ENCODE measurements around the gene NOP14.

NOP14 gene

GRCh38 chr4:2930758-2931511 is 32.3 kb downstream of the NOP14 start:
- TF ChIP-seq CTCF (IDR thresholded peaks at IDR 0.05; ENCODE audit: low read depth, low read length) = no peak
- no peak overlapping the region for H3K4me3 ChIP-seq (ENCODE audit: low read depth, low read length)

GRCh38 chr4:2930135-2930757 is 33.0 kb downstream of the NOP14 start:
- H3K4me3 ChIP-seq (ENCODE audit: low read depth, low read length) = no peak overlapping the region
- TF ChIP-seq CTCF (IDR thresholded peaks at IDR 0.05; ENCODE audit: low read depth, low read length) = no peak

DNA sequence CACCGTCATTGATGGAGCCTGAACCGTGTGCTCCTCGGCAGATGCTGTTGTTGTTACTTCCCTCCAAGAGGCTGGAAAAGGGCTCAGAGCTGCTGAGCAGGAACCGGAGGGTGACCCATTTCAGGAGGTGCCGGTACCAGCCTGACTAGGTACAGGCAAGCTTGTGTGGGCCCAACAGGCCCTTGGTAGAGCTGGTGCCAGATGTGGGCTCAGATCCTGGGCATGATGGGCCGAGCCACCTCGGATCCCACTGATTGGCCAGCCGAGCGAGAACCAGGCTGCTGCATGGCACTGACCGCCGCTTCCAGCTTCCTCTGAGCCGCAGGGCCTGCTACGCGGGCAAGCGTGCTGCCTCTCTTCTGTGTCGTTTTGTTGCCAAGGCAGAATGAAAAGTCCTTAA is 33.7 kb downstream of the NOP14 start:
- TF ChIP-seq CTCF (IDR thresholded peaks at IDR 0.05; ENCODE audit: low read depth, low read length) = no peak

GRCh38 chr4:2928242-2929176 is 34.7 kb downstream of the NOP14 start:
- no peak overlapping the region for H3K4me3 ChIP-seq (ENCODE audit: low read depth, low read length)
- TF ChIP-seq CTCF (IDR thresholded peaks at IDR 0.05; ENCODE audit: low read depth, low read length) = no peak

More for the DNA sequence above, 33.7 kb downstream of the NOP14 start:
- no peak overlapping the region for H3K4me3 ChIP-seq (ENCODE audit: low read depth, low read length)

DNA sequence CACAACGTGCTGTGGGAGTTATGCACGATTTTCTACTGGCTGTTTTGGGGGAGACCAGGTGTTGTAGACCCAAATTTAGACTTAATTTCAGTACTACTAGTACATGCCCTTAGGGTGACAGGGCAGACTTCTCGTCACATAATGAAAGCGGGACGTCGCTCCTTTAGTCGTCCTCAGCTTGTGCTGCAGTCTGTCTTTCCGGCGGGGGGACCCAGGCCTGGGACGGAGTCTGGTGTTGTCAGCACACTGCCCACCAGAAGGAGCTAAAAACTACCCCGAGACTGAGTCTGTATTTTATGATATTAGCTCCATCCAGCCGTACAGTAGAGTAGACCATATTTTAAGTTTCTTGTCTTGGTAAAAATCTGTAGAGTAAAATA is 35.5 kb downstream of the NOP14 start:
- H3K4me3 ChIP-seq (ENCODE audit: low read depth, low read length) = no peak overlapping the region
- no peak for TF ChIP-seq CTCF (IDR thresholded peaks at IDR 0.05; ENCODE audit: low read depth, low read length)

DNA sequence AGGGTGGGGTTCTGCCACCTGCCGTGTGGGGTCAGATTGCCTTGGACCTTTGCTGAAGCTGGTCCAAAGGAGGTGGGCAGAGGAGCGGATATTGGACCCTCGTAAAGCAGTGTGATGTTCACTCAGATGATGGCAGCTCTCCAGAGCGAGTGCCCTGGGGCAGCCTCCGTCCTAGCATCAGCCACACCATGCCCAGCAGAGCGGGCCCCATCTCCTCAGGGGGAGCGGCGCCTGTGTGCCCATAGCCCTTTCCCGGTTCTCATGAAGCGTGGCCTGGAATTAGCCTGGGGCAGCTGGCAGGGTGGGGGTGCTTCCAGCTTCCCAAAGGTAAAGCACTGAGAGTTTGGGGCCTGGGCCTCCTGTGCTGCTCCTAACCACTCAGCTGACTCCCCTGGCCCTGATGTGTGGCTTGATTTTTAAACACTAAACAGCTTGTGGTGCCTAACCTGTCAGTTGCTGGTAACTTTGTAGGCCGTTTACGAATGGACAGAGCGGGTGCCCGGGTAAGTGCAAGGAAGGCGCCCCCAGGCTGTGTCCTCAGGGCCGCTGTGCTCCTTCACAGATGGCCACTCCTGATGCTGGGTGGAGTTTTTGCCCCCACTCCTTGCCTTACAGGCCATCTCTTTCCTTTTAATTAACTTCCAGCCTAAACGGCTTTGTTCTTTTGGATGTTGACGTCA is 36.0 kb downstream of the NOP14 start:
- no peak overlapping the region for H3K4me3 ChIP-seq (ENCODE audit: low read depth, low read length)
- no peak for TF ChIP-seq CTCF (IDR thresholded peaks at IDR 0.05; ENCODE audit: low read depth, low read length)
